ENCODE data around the gene GGA2. TPM values are rescaled to one million over a fixed set of nuclear protein-coding genes. Genes with fewer than 3 reads are reported as not detected.

The GGA2 gene
- total RNA-seq, 1 donor, result 38.7 TPM

GRCh38 chr16:23509441-23509754, 896 bp downstream of the GGA2 start:
- no peak for DNase-seq (ENCODE audit: low read depth)
- TF ChIP-seq CTCF (IDR thresholded peaks at IDR 0.05; ENCODE audit: insufficient read depth, low read length), result no peak
- H3K4me3 ChIP-seq (ENCODE audit: low read depth, low read length), result peak overlapping the region; percentile 86

- peak; percentile 38 for DNase-seq (ENCODE audit: low read depth)
- H3K4me3 ChIP-seq (ENCODE audit: low read depth, low read length), result peak overlapping the region; percentile 86
- no peak for TF ChIP-seq CTCF (IDR thresholded peaks at IDR 0.05; ENCODE audit: insufficient read depth, low read length)
Measured at GRCh38 chr16:23508589-23509440, 1.5 kb downstream of the GGA2 start.

DNA sequence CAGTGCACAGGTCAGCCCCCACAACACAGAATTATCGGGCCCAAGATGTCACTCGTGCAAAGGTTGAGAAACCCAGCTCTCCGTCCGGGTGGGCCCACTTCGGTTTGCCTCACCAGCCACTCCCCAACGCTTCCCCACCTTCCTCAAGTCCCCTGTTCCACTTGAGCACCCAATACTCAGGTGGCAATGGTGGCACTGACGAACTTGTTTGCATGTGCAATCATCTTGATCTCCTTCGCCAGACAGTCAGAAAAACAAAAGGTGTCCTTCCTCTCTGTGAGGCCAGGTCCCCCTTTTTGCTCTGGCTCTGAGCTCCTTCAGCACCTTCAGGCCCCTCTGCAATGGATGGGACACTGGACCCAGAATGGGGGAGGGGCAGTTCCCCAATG, 3.7 kb downstream of the GGA2 start:
- no peak for TF ChIP-seq CTCF (IDR thresholded peaks at IDR 0.05; ENCODE audit: insufficient read depth, low read length)
- no peak for DNase-seq (ENCODE audit: low read depth)
- H3K4me3 ChIP-seq (ENCODE audit: low read depth, low read length), result no peak overlapping the region

GRCh38 chr16:23505671-23506605, 4.4 kb downstream of the GGA2 start:
- no peak for DNase-seq (ENCODE audit: low read depth)
- no peak overlapping the region for H3K4me3 ChIP-seq (ENCODE audit: low read depth, low read length)
- TF ChIP-seq CTCF (IDR thresholded peaks at IDR 0.05; ENCODE audit: insufficient read depth, low read length), result no peak

DNA sequence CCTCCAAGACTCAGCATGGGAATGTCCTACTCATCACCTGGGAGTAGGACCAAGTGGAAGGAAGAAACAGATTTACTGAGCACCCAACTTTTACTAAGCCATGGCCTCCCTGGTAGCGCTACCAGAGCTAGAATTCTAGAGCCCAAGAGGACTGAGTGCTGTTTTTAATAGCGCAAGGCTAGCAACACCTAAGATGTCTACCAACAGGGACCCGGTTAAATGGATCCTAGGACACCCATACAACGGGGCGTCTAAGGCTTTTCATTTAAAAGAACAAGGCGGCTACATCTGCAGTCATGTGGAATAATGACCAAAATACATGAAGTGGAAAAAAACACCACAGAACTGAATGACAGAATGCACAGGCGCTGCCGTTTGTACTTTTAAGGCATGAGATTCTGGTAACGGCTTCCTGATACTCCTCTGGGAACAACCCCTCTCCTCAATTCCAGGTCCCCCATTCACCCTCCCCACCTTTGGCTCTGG, 5.1 kb downstream of the GGA2 start:
- no peak overlapping the region for H3K4me3 ChIP-seq (ENCODE audit: low read depth, low read length)
- DNase-seq (ENCODE audit: low read depth), result no peak
- no peak for TF ChIP-seq CTCF (IDR thresholded peaks at IDR 0.05; ENCODE audit: insufficient read depth, low read length)

DNA sequence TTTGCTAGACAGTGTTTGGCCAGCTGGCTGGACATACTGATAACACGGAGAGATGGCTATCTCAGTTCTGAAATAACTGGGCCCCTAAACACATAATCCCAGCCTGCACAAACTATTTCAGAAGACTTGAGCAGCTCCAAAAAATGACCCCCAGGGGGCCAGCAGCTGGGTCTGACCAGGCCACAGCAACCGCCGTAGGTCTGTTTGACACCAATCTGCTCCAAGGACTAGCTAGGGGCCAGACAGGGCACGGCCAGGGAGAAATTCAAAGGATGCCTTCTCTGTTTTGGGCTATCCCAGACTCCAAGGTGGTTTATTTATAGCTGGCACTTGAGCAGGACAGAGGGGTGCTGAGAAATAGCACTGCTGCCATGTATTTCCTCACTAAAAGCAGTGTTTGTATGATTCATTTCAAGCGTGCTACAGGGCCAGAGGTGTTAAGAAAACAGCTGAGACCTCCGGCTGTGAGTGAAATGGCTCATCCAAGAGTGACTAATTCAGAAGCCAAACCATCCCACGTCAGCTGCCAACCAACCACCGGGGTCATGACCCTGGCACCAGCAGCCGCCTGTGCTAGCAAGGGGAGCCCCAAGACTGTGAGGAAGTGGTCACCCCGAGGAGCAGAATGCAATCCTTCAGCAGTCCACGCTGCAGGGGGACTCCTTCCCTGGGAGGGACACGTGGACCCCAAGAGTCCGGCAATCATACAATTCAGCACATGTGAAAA, 5.7 kb downstream of the GGA2 start:
- TF ChIP-seq CTCF (IDR thresholded peaks at IDR 0.05; ENCODE audit: insufficient read depth, low read length), result no peak
- no peak overlapping the region for H3K4me3 ChIP-seq (ENCODE audit: low read depth, low read length)
- DNase-seq (ENCODE audit: low read depth), result peak; percentile 84

Data from fibroblast of the aortic adventitia (primary cell).